Neutrophil (primary cell): ENCODE results near the gene CAMK2B.

Experiments used
- H3K27ac ChIP-seq: fragments of 200-600 bp; sonication (generic); 2 replicates; pipeline ENCODE4 v1.5.1; 2016; ENCODE audit warnings: mild to moderate bottlenecking, moderate library complexity
- H3K27me3 ChIP-seq: fragments of 200-600 bp; sonication (generic); 2 replicates; pipeline ENCODE4 v1.6.0; 2016; ENCODE audit warnings: mild to moderate bottlenecking
- H3K36me3 ChIP-seq: fragments of 200-600 bp; sonication (generic); 2 replicates; pipeline ENCODE4 v1.5.1; 2017
- H3K4me1 ChIP-seq, 2 experiments: fragments of 200-600 bp in 1 of 2; sonication (generic) in 1 of 2; 1 replicate in 1 of 2; 2 replicates in 1 of 2; pipeline versions ENCODE4 v1.5.1 to v1.6.1; 2013 to 2016; ENCODE audit warnings: low read depth in 1 of 2, low read length in 1 of 2, mild to moderate bottlenecking in 1 of 2, moderate library complexity in 1 of 2; ENCODE audit not compliant: control insufficient read depth in 1 of 2, insufficient read depth in 1 of 2
- H3K4me3 ChIP-seq, 2 experiments: fragments of 200-600 bp in 1 of 2; sonication (generic) in 1 of 2; 1 replicate in 1 of 2; 2 replicates in 1 of 2; pipeline ENCODE4 v1.5.1; 2013 to 2016; ENCODE audit warnings: low read depth in 1 of 2, low read length in 1 of 2, mild to moderate bottlenecking in 1 of 2, moderate library complexity in 1 of 2
- H3K9me3 ChIP-seq: fragments of 200-600 bp; sonication (generic); 2 replicates; pipeline ENCODE4 v1.5.1; 2016
- TF ChIP-seq, protein P1 (sequence below): fragments of 200-600 bp; sonication (generic); IDR thresholded peaks from 2 replicates; pipeline ENCODE4 v1.5.1; 2016; ENCODE audit warnings: antibody characterized with exemption

The CAMK2B gene

DNA sequence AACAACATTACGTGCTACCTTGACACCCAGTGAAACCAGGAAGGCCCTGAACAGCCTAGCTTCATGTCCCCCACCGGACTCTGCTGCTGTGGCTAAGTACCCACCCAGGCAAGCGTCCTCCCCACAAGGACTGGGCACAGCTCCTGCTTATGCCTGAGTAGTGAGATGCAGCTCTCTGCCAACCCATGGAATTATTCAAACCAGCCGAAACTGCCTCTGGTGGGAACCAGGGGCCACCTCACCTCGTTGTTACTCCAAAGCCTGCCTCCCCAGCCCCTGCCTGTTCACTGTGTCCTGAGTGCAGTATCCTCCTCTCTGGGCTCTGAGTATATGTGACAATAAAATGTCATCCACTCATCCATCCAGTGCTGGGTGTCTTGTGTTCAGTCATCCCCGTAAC, 52.4 kb downstream of the CAMK2B start:
- no peaks in the 10 kb centered on the region for H3K9me3 ChIP-seq
- no peaks in the 10 kb centered on the region for H3K4me1 ChIP-seq
- TF ChIP-seq, protein P1, sequence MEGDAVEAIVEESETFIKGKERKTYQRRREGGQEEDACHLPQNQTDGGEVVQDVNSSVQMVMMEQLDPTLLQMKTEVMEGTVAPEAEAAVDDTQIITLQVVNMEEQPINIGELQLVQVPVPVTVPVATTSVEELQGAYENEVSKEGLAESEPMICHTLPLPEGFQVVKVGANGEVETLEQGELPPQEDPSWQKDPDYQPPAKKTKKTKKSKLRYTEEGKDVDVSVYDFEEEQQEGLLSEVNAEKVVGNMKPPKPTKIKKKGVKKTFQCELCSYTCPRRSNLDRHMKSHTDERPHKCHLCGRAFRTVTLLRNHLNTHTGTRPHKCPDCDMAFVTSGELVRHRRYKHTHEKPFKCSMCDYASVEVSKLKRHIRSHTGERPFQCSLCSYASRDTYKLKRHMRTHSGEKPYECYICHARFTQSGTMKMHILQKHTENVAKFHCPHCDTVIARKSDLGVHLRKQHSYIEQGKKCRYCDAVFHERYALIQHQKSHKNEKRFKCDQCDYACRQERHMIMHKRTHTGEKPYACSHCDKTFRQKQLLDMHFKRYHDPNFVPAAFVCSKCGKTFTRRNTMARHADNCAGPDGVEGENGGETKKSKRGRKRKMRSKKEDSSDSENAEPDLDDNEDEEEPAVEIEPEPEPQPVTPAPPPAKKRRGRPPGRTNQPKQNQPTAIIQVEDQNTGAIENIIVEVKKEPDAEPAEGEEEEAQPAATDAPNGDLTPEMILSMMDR: no peak

DNA sequence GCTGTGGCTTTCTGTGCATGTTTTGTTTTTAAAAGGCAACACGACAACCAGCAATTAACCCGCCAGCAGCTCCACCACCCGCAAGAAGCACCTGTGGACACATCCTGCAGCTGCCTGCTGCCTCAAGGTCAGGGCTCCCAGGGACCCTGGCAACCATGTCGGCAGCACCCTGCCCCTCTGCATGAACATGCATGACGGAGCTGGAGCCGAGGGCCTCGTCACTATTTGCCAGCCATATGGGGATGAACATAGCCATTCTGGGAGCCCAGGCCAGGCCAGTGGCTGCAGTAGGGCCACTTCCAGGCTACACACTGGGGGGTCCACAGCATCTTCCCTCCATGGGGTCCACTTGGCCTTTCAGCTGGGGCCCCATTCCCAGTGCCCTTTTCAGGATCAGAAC, 52.9 kb downstream of the CAMK2B start:
- Histone ChIP-seq H3K4me1 (no peaks in the 10 kb centered on the region), H3K36me3 (no peaks in the 10 kb centered on the region), H3K9me3 (no peaks in the 10 kb centered on the region), H3K27ac (no peak overlapping the region), H3K27me3 (peaks cover 12% of the 10 kb centered on the region), H3K4me3 (no peak overlapping the region)
- TF ChIP-seq, protein P1: no peak

More for the DNA sequence above, 52.4 kb downstream of the CAMK2B start:
- Histone ChIP-seq H3K4me3 (no peak overlapping the region), H3K36me3 (no peaks in the 10 kb centered on the region), H3K27ac (no peak overlapping the region), H3K27me3 (peaks cover 12% of the 10 kb centered on the region)

DNA sequence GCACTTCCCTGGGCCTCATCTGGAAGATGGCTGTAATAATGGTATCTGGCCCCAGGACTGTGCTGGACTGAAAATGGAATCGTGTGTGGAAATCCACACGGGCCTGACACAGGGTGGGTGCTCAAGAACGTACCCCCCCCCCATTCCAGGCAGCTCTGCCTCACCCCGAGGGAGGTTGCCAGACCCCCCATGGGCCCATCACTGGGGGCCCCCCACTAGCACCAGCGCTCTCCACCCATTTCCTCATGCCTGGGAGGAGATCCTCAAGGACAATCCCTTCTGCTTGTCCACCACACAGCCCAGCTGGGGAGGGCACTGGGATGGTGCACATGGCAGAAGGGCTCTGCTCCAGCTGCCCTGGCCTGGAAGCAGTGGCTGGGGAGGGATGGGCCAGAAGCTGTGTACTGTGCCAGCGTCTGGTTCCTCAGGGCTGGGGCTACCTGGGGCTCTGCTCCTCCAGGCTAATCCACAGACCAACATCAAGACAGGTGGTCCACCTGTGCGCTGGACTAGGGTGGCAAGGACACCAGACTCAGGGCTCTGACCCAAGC, 55.4 kb downstream of the CAMK2B start:
- H3K4me3 ChIP-seq: no peak overlapping the region
- no peak overlapping the region for H3K27ac ChIP-seq
- no peaks in the 10 kb centered on the region for H3K36me3 ChIP-seq
- H3K27me3 ChIP-seq: no peaks in the 10 kb centered on the region
- TF ChIP-seq, protein P1: no peak
- H3K4me1 ChIP-seq: no peaks in the 10 kb centered on the region
- no peaks in the 10 kb centered on the region for H3K9me3 ChIP-seq

DNA sequence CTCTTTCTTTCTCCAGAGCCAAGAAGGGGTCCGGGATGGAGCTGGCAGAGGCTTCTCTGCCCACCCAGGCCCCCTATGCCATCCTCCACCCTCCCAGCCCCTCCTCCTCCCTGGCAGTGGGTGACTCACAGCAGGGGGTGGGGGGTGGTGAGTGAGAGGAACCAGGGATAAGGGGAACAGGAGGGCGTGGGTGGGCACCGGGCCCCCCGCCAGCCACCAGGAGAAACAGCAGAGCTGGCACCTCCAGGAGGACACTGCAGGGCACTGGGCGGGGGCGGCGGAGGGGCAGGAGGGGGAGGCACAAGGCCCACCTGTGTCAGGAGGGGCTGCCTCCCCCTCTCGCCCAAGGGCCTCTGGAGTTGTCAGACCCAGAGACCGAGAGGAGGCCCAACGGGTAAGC, 56.0 kb downstream of the CAMK2B start:
- Histone ChIP-seq H3K9me3 (no peaks in the 10 kb centered on the region), H3K27ac (no peak overlapping the region), H3K4me3 (no peak overlapping the region), H3K36me3 (no peaks in the 10 kb centered on the region), H3K4me1 (no peaks in the 10 kb centered on the region), H3K27me3 (no peaks in the 10 kb centered on the region)
- TF ChIP-seq, protein P1: no peak

DNA sequence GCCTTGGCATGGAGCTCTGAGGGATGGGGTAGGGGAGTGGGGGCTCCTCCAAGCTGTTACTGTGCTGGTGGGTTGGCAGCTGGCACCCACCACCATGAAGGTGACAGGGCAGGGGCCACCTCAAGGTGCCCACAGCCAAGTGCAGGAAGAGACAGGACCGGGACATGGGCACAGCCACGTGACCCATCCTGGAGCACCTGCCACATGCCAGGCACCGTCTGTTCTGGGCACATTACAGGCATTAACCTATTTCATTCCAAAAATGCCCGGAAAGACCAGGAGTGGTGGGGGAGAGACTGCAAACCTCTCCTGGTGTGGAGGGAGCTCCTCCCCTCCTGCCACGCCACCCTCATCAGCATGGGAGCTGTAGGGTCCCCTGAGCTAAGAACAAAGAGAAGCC, 56.7 kb downstream of the CAMK2B start:
- Histone ChIP-seq H3K4me1 (no peaks in the 10 kb centered on the region), H3K36me3 (no peaks in the 10 kb centered on the region), H3K27me3 (no peaks in the 10 kb centered on the region), H3K27ac (no peak overlapping the region), H3K4me3 (no peak overlapping the region), H3K9me3 (no peaks in the 10 kb centered on the region)
- TF ChIP-seq, protein P1: no peak
